HCT116 (cell line): ENCODE data around the gene ANGPTL5. TPM values are rescaled to one million over a fixed set of nuclear protein-coding genes. Genes with fewer than 3 reads are reported as not detected.

Experiments
- ATAC-seq: fragments of 200-7000 bp; cut with Tn5 transposase; 2 replicates; pipeline ENCODE4 v1.9.1; 2020; ENCODE audit warnings: mild to moderate bottlenecking, moderate library complexity
- BruUV-seq: library from RNA; stranded (reverse); fragments of 400-500 nt; replicated peaks from 2 replicates; lab custom pipeline; 2021; lab: Mats Ljungman, UMichigan
- CTCF ChIA-PET: fragments of 300-600 bp; sonication (Branson Sonifier 250); formaldehyde crosslinking; loops from one replicate; lab custom pipeline; 2021; ENCODE audit warnings: antibody characterized with exemption; lab: Charles Lee
- POLR2A ChIA-PET: fragments of 300-600, 350-600 bp; sonication (Branson Sonifier 250); formaldehyde crosslinking; loops from one replicate; lab custom pipeline; 2021; ENCODE audit warnings: antibody characterized with exemption; lab: Charles Lee
- RAD21 ChIA-PET, 2 experiments: fragments of 300-600 bp; sonication (Branson Sonifier 250); formaldehyde crosslinking; loops; one replicate each; lab custom pipeline; 2023; ENCODE audit warnings: low total read pairs in 2 of 2; ENCODE audit not compliant: uncharacterized antibody in 2 of 2, unreplicated experiment in 2 of 2, low non-redundant PET in 1 of 2; lab: Charles Lee
- DNase-seq: peaks from one replicate; pipeline ENCODE4 v3.0.0-alpha.2; 2010; ENCODE audit warnings: low read depth, low spot score
- H2AFZ ChIP-seq: fragments of 200-600 bp; shearing (Covaris generic), sonication (generic); 2 replicates; pipeline ENCODE4 v1.6.1; 2017; ENCODE audit warnings: low read depth, mixed run types, mixed read lengths, antibody characterized with exemption, low read length; ENCODE audit not compliant: poor library complexity, severe bottlenecking
- H3K27ac ChIP-seq: 2 replicates; pipeline ENCODE4 v1.5.1; 2012; ENCODE audit warnings: low read depth, low read length
- H3K27me3 ChIP-seq: fragments of 200-600 bp; sonication (generic); 2 replicates; pipeline ENCODE4 v1.6.1; 2016; ENCODE audit warnings: mixed run types, low read length, mixed read lengths; ENCODE audit not compliant: insufficient read depth
- H3K36me3 ChIP-seq, 2 experiments: fragments of 200-500 bp in 1 of 2; fragments of 200-600 bp in 1 of 2; sonication (Bioruptor generic) in 1 of 2; sonication (generic) in 1 of 2; 2 replicates each; pipeline versions ENCODE4 v1.5.1 to v1.6.1; 2014 to 2016; ENCODE audit warnings: low read length in 2 of 2, inconsistent platforms in 1 of 2, mixed read lengths in 1 of 2, mixed run types in 1 of 2; ENCODE audit not compliant: insufficient read depth in 2 of 2, control insufficient read depth in 1 of 2
- H3K4me1 ChIP-seq, 2 experiments: fragments of 200-600 bp in 1 of 2; sonication (generic) in 1 of 2; 2 replicates each; pipeline versions ENCODE4 v1.5.1 to v1.6.1; 2012 to 2017; ENCODE audit warnings: low read length in 2 of 2, inconsistent platforms in 1 of 2, mild to moderate bottlenecking in 1 of 2, mixed read lengths in 1 of 2, mixed run types in 1 of 2, moderate library complexity in 1 of 2; ENCODE audit not compliant: insufficient read depth in 2 of 2, control insufficient read depth in 1 of 2
- H3K4me2 ChIP-seq: fragments of 200-600 bp; sonication (generic); 2 replicates; pipeline ENCODE4 v1.6.1; 2017; ENCODE audit warnings: mixed run types, low read length, mixed read lengths
- H3K4me3 ChIP-seq, 2 experiments: fragments of 200-600 bp in 1 of 2; sonication (generic) in 1 of 2; replicated peaks in 1 of 2; 2 replicates each; pipeline ENCODE4 v1.5.1; 2011 to 2016; ENCODE audit warnings: low read length in 2 of 2, control low read depth in 1 of 2, low read depth in 1 of 2, mild to moderate bottlenecking in 1 of 2, mixed read lengths in 1 of 2, mixed run types in 1 of 2
- H3K79me2 ChIP-seq: fragments of 200-600 bp; sonication (generic); 2 replicates; pipeline ENCODE4 v1.6.1; 2017; ENCODE audit warnings: mild to moderate bottlenecking, mixed run types, low read length, moderate library complexity, mixed read lengths; ENCODE audit not compliant: insufficient read depth
- H3K9ac ChIP-seq: fragments of 200-600 bp; sonication (generic); 2 replicates; pipeline ENCODE4 v1.6.1; 2016; ENCODE audit warnings: low read length, mixed read lengths
- H3K9me2 ChIP-seq: fragments of 200-600 bp; sonication (generic), shearing (Covaris generic); 2 replicates; pipeline ENCODE4 v1.6.1; 2017; ENCODE audit warnings: mixed run types, mild to moderate bottlenecking, moderate library complexity; ENCODE audit not compliant: insufficient read depth
- H3K9me3 ChIP-seq, 2 experiments: fragments of 200-500 bp in 1 of 2; fragments of 200-600 bp in 1 of 2; sonication (Bioruptor generic) in 1 of 2; sonication (generic) in 1 of 2; 2 replicates each; pipeline ENCODE4 v1.6.1; 2014 to 2017; ENCODE audit warnings: low read length in 2 of 2, mixed read lengths in 2 of 2, inconsistent platforms in 1 of 2, low read depth in 1 of 2, mild to moderate bottlenecking in 1 of 2, mixed run types in 1 of 2, moderate library complexity in 1 of 2; ENCODE audit not compliant: control insufficient read depth in 1 of 2, insufficient read depth in 1 of 2
- H4K20me1 ChIP-seq: fragments of 200-600 bp; sonication (generic), shearing (Covaris generic); 2 replicates; pipeline ENCODE4 v1.6.1; 2017; ENCODE audit warnings: mixed run types, mild to moderate bottlenecking, moderate library complexity; ENCODE audit not compliant: insufficient read depth
- CEBPB ChIP-seq: IDR thresholded peaks from 2 replicates; pipeline ENCODE4 v1.6.1; 2012; ENCODE audit warnings: low read depth
- EZH2 ChIP-seq: fragments of 200-600 bp; sonication (generic); IDR thresholded peaks from 2 replicates; pipeline ENCODE4 v1.6.1; 2017; ENCODE audit warnings: antibody characterized with exemption, mixed run types
- FOSL1 ChIP-seq: IDR thresholded peaks from 2 replicates; pipeline ENCODE4 v1.6.1; 2012; ENCODE audit warnings: low read depth
- JUND ChIP-seq: IDR thresholded peaks from 2 replicates; pipeline ENCODE4 v1.6.1; 2012
- RAD21 ChIP-seq: IDR thresholded peaks from 2 replicates; pipeline ENCODE4 v1.6.1; 2012; ENCODE audit warnings: low read depth, mild to moderate bottlenecking
- SP1 ChIP-seq: IDR thresholded peaks from 2 replicates; pipeline ENCODE4 v1.6.1; 2012; ENCODE audit warnings: low read depth
- SRF ChIP-seq: IDR thresholded peaks from 2 replicates; pipeline ENCODE4 v1.6.1; 2012; ENCODE audit warnings: low read depth
- YY1 ChIP-seq: IDR thresholded peaks from 2 replicates; pipeline ENCODE4 v1.6.1; 2011; ENCODE audit warnings: low read length, low read depth, moderate library complexity, mild to moderate bottlenecking; ENCODE audit not compliant: insufficient replicate concordance; ENCODE audit errors: extremely low read depth
- ZFX ChIP-seq: fragments of 450-650 bp; IDR thresholded peaks from 2 replicates; pipeline ENCODE4 v1.6.1; 2017
- ZNF274 ChIP-seq: fragments of 200-500 bp; sonication (Bioruptor generic); IDR thresholded peaks from 2 replicates; pipeline ENCODE4 v1.6.1; 2014; ENCODE audit warnings: mild to moderate bottlenecking, low read depth, low read length, inconsistent platforms
- intact Hi-C: fragments of 100-400 bp; cut with micrococcal nuclease; formaldehyde crosslinking; loops from 2 replicates; pipeline ENCODE4 v1.10.0; 2022
- total RNA-seq: library from RNA; stranded (reverse); gene quantifications from one replicate; pipeline ENCODE4 v1.2.1, GENCODE V29; 2021; ENCODE audit not compliant: unreplicated experiment
- TF ChIP-seq, protein P1 (sequence below): IDR thresholded peaks from 2 replicates; pipeline ENCODE4 v1.6.1; 2012
- TF ChIP-seq, protein P2 (sequence below), 3 experiments: fragments of 200-600 bp in 1 of 3; sonication (generic) in 1 of 3; IDR thresholded peaks in 2 of 3; conservative IDR thresholded peaks in 1 of 3; 2 replicates each; pipeline ENCODE4 v1.5.1; 2012 to 2017; ENCODE audit warnings: low read depth in 2 of 3, low read length in 2 of 3, antibody characterized with exemption in 1 of 3, borderline replicate concordance in 1 of 3, control low read depth in 1 of 3, mild to moderate bottlenecking in 1 of 3, mixed read lengths in 1 of 3, mixed run types in 1 of 3, moderate library complexity in 1 of 3; ENCODE audit not compliant: insufficient read depth in 1 of 3
- TF ChIP-seq, protein P3 (sequence below): IDR thresholded peaks from 2 replicates; pipeline ENCODE4 v1.6.1; 2012
- TF ChIP-seq, protein P4 (sequence below): IDR thresholded peaks from 2 replicates; pipeline ENCODE4 v1.6.1; 2011; ENCODE audit warnings: mild to moderate bottlenecking, low read length, moderate library complexity; ENCODE audit not compliant: insufficient replicate concordance; ENCODE audit errors: extremely low read depth

ANGPTL5 gene
- total RNA-seq, 1 experiment from 2014 or later = not detected

DNA sequence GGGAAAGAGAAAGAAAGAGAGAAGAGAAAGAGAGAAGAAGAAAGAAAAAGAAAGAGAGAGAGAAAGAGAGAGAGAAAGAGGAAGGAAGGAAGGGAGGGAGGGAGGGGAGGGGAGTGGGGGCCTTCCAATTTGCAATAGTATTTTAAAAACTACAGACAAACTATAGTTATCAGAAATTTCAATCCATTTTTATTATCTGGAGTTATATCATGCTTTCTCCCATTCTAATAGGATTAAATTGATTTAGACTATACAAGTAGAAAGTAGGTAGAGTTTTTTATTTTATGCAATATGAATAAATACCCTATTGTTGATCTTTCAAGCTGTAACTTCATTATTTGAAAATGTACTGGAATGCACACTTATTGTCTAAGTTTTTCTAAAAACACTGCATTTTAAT, 71.7 kb downstream of the ANGPTL5 start:
- POLR2A ChIA-PET = no interaction called here
- Histone ChIP-seq H2AFZ (no peak overlapping the region), H3K9ac (no peak overlapping the region)
- intact Hi-C loops = loop anchor here (2.0 to 5.0 kb wide), 3 partner anchors 82 to 768 kb away; no protein-coding TSS in a partner anchor
- no peak for DNase-seq
- TF ChIP-seq ZFX = no peak
- no peak for TF ChIP-seq JUND
- TF ChIP-seq FOSL1 = no peak
- TF ChIP-seq, all 23 proteins: peak for 0
- H3K79me2 ChIP-seq = no peaks in the 10 kb centered on the region
- ChIA-PET CTCF (no interaction called here), RAD21 (no interaction called here)
- H3K9me2 ChIP-seq = no peaks in the 10 kb centered on the region
- no peak overlapping the region for H3K27ac ChIP-seq
- no peak for ATAC-seq
- no peaks in the 10 kb centered on the region for H3K36me3 ChIP-seq
- H4K20me1 ChIP-seq = no peaks in the 10 kb centered on the region
- H3K4me3 ChIP-seq = no peak overlapping the region
- H3K4me2 ChIP-seq = no peak overlapping the region
- no TSS peak for BruUV-seq
- H3K9me3 ChIP-seq = no peaks in the 10 kb centered on the region
- no peaks in the 10 kb centered on the region for H3K27me3 ChIP-seq
- no peaks in the 10 kb centered on the region for H3K4me1 ChIP-seq

DNA sequence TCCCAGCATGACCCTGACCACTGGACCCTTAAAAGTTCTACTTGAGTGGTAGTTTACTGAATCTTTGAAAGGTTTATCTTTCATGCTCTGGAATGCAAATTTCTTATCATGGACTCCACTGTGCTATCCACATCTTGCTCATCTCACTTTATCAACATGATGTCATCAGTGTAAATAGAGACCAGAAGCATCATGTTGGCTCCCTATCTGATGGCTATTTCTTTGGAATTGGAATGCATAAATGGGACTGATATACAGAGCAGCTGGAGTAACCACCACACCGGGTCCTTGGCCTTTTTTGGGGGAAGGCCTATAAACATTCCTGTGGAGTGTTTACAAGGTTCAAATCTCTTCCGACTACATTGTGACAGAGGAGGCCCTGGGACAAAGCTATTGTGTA, 75.6 kb downstream of the ANGPTL5 start:
- intact Hi-C loops = no loop called here
- no peak overlapping the region for H2AFZ ChIP-seq
- no peaks in the 10 kb centered on the region for H3K9me3 ChIP-seq
- no peaks in the 10 kb centered on the region for H3K4me1 ChIP-seq
- H4K20me1 ChIP-seq = no peaks in the 10 kb centered on the region
- ChIA-PET POLR2A (no interaction called here), RAD21 (no interaction called here), CTCF (no interaction called here)
- no peak overlapping the region for H3K4me2 ChIP-seq
- DNase-seq (no peak), ATAC-seq (no peak)
- no peaks in the 10 kb centered on the region for H3K9me2 ChIP-seq
- H3K9ac ChIP-seq = no peak overlapping the region
- no peak overlapping the region for H3K27ac ChIP-seq
- no peaks in the 10 kb centered on the region for H3K27me3 ChIP-seq
- no TSS peak for BruUV-seq
- no peaks in the 10 kb centered on the region for H3K36me3 ChIP-seq
- TF ChIP-seq YY1 (no peak), ZNF274 (no peak), SP1 (no peak), CEBPB (no peak), SRF (no peak), FOSL1 (no peak), RAD21 (no peak), EZH2 (no peak)
- TF ChIP-seq, protein P1, sequence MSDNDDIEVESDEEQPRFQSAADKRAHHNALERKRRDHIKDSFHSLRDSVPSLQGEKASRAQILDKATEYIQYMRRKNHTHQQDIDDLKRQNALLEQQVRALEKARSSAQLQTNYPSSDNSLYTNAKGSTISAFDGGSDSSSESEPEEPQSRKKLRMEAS = no peak
- TF ChIP-seq, protein P2, sequence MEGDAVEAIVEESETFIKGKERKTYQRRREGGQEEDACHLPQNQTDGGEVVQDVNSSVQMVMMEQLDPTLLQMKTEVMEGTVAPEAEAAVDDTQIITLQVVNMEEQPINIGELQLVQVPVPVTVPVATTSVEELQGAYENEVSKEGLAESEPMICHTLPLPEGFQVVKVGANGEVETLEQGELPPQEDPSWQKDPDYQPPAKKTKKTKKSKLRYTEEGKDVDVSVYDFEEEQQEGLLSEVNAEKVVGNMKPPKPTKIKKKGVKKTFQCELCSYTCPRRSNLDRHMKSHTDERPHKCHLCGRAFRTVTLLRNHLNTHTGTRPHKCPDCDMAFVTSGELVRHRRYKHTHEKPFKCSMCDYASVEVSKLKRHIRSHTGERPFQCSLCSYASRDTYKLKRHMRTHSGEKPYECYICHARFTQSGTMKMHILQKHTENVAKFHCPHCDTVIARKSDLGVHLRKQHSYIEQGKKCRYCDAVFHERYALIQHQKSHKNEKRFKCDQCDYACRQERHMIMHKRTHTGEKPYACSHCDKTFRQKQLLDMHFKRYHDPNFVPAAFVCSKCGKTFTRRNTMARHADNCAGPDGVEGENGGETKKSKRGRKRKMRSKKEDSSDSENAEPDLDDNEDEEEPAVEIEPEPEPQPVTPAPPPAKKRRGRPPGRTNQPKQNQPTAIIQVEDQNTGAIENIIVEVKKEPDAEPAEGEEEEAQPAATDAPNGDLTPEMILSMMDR (IDR thresholded peaks at IDR 0.05 in 2 of 3, conservative IDR thresholded peaks at IDR 0.05 in 1 of 3; ENCODE audit: borderline replicate concordance in 1 of 3, insufficient read depth in 1 of 3, low read depth in 2 of 3, low read length in 2 of 3) = no peak
- TF ChIP-seq, protein P3, sequence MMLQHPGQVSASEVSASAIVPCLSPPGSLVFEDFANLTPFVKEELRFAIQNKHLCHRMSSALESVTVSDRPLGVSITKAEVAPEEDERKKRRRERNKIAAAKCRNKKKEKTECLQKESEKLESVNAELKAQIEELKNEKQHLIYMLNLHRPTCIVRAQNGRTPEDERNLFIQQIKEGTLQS = no peak
- TF ChIP-seq, protein P4, sequence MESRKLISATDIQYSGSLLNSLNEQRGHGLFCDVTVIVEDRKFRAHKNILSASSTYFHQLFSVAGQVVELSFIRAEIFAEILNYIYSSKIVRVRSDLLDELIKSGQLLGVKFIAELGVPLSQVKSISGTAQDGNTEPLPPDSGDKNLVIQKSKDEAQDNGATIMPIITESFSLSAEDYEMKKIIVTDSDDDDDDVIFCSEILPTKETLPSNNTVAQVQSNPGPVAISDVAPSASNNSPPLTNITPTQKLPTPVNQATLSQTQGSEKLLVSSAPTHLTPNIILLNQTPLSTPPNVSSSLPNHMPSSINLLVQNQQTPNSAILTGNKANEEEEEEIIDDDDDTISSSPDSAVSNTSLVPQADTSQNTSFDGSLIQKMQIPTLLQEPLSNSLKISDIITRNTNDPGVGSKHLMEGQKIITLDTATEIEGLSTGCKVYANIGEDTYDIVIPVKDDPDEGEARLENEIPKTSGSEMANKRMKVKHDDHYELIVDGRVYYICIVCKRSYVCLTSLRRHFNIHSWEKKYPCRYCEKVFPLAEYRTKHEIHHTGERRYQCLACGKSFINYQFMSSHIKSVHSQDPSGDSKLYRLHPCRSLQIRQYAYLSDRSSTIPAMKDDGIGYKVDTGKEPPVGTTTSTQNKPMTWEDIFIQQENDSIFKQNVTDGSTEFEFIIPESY = no peak
- H3K79me2 ChIP-seq = no peaks in the 10 kb centered on the region
- no peak overlapping the region for H3K4me3 ChIP-seq
